ENCODE results near the gene ADARB2. TPM values are rescaled to one million over a fixed set of nuclear protein-coding genes. Genes with fewer than 3 reads are reported as not detected.
"Not testable (repeated sequence)": the region's sequence is repeated elsewhere in the genome, so short reads cannot be mapped to it uniquely, and the experiment has no call there.

ADARB2 gene
- total RNA-seq, 4 donors from 2014 or later = 0.80 to 4.9 (median 2.3) TPM

DNA sequence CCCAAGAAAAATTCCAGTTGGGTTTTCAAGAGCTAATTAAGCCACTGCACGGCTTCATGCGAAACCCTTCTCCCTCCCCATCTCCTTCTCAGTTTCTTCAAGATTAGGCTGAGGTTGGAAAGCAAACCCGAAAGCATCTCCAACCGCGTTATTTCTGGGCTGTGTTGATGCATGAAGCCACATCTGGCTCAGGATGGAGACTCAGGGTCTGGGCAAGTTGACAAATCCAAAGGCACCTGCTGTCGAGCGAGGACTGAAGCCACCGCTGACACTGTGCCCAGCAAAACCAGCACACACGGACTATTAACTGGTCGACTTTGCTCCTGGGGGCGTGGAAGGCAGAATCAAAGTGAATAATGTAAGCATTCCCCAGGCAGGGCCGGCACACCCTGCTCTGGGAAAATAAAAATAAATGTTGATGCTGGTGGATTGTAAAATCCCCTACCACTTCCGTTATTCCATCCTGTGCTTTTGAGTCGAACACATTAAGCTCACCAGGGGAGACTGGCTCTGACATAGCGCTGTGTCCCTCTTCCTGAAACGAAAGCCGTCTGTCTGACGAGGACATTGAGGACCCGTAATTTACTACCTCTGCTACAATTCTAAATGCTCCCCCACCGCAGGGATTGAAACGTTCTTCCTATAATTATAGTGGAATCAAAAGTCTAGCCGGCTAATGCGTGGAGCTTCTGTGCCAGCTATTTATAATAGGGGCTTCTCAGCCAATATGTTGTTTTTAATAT lies 269.8 kb downstream of the ADARB2 start:
- H3K36me3 ChIP-seq = no peaks in the 10 kb centered on the region
- no peak overlapping the region for H3K27ac ChIP-seq
- no peaks in the 10 kb centered on the region for H3K4me1 ChIP-seq
- intact Hi-C loops (cut with DNase I; ENCODE audit: low total_unique reads) (no loop called here), in situ Hi-C loops (cut with MboI; ENCODE audit: low pct_ligation_motif_present in 1 of 4, low pct_unique_long_range_greater_than_20kb in 1 of 4, low sequenced_read_pairs in 3 of 4) (no loop called here)
- 37 to 64% methylated on average over 12 to 23 of the region's 23 CpGs for WGBS, 2 donors (ENCODE audit: low coverage in 1 of 2)
- no peak for DNase-seq
- H3K4me3 ChIP-seq = no peak overlapping the region
- no peaks in the 10 kb centered on the region for H3K9me3 ChIP-seq
- no peak for TF ChIP-seq CTCF (IDR thresholded peaks at IDR 0.05)
- TF ChIP-seq POLR2A (IDR thresholded peaks at IDR 0.05) = no peak
- TF ChIP-seq EP300 (IDR thresholded peaks at IDR 0.05; ENCODE audit: low read depth) = no peak
- no peak for TF ChIP-seq POLR2AphosphoS5 (IDR thresholded peaks at IDR 0.05)
- no peaks in the 10 kb centered on the region for H3K27me3 ChIP-seq

GRCh38 chr10:1465993-1466764 lies 271.1 kb downstream of the ADARB2 start:
- H3K4me3 ChIP-seq = no peak overlapping the region
- H3K4me1 ChIP-seq = no peaks in the 10 kb centered on the region
- DNase-seq = no peak
- H3K27me3 ChIP-seq = no peaks in the 10 kb centered on the region
- intact Hi-C loops (cut with DNase I; ENCODE audit: low total_unique reads) (no loop called here), in situ Hi-C loops (cut with MboI; ENCODE audit: low pct_ligation_motif_present in 1 of 4, low pct_unique_long_range_greater_than_20kb in 1 of 4, low sequenced_read_pairs in 3 of 4) (no loop called here)
- no peaks in the 10 kb centered on the region for H3K36me3 ChIP-seq
- no peaks in the 10 kb centered on the region for H3K9me3 ChIP-seq
- no peak for TF ChIP-seq POLR2A (IDR thresholded peaks at IDR 0.05)
- no peak for TF ChIP-seq CTCF (IDR thresholded peaks at IDR 0.05)
- TF ChIP-seq POLR2AphosphoS5 (IDR thresholded peaks at IDR 0.05) = no peak
- TF ChIP-seq EP300 (IDR thresholded peaks at IDR 0.05; ENCODE audit: low read depth) = no peak
- 52 to 74% methylated on average over 5 to 19 of the region's 19 CpGs for WGBS, 2 donors (ENCODE audit: low coverage in 1 of 2)
- H3K27ac ChIP-seq = no peak overlapping the region

DNA sequence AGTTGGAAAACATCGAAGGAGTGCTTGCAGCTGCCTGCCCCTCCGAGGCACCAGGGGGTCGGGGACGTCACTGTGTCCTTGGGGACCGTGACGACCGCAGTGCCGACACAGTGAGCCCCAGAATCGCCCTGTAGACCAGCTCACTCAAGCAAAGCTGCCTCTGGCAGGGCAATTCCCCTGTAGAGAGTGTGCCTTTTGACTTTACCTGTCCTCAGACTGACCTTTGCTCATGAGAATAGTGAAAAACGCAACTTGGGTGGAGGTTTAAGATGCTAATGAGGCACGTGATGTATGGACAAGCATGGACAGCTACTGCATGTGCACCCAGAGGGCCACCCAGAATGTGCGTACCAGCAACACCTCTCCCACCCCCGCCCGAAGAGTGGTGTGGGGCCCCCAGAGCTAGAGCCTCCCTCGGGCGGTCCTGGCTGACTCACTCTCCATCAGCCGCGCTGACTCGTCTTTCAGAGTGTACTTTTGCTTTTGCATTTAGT lies 271.9 kb downstream of the ADARB2 start:
- no peak for DNase-seq
- no peak for TF ChIP-seq CTCF (IDR thresholded peaks at IDR 0.05)
- no peak for TF ChIP-seq POLR2A (IDR thresholded peaks at IDR 0.05)
- no peak for TF ChIP-seq EP300 (IDR thresholded peaks at IDR 0.05; ENCODE audit: low read depth)
- no peak for TF ChIP-seq POLR2AphosphoS5 (IDR thresholded peaks at IDR 0.05)
- H3K4me1 ChIP-seq = no peaks in the 10 kb centered on the region
- no peaks in the 10 kb centered on the region for H3K36me3 ChIP-seq
- in situ Hi-C loops (cut with MboI; ENCODE audit: low pct_ligation_motif_present in 1 of 4, low pct_unique_long_range_greater_than_20kb in 1 of 4, low sequenced_read_pairs in 3 of 4) = no loop called here
- H3K27me3 ChIP-seq = no peaks in the 10 kb centered on the region
- 51 to 80% methylated on average over 1 to 18 of the region's 19 CpGs for WGBS, 2 donors (ENCODE audit: low coverage in 1 of 2)
- no peak overlapping the region for H3K27ac ChIP-seq
- no peaks in the 10 kb centered on the region for H3K9me3 ChIP-seq
- H3K4me3 ChIP-seq = no peak overlapping the region
- intact Hi-C loops (cut with DNase I; ENCODE audit: low total_unique reads) = no loop called here

- 53% methylated on average over 17 of the region's 17 CpGs; no CpG with 5 or more reads in 1 of the 2 donors for WGBS, 2 donors (ENCODE audit: low coverage in 1 of 2)
- no peak for TF ChIP-seq EP300 (IDR thresholded peaks at IDR 0.05; ENCODE audit: low read depth)
- no peak for TF ChIP-seq POLR2A (IDR thresholded peaks at IDR 0.05)
- no peak for TF ChIP-seq POLR2AphosphoS5 (IDR thresholded peaks at IDR 0.05)
- TF ChIP-seq CTCF (IDR thresholded peaks at IDR 0.05) = no peak
- H3K4me1 ChIP-seq = no peaks in the 10 kb centered on the region
- intact Hi-C loops (cut with DNase I; ENCODE audit: low total_unique reads) (no loop called here), in situ Hi-C loops (cut with MboI; ENCODE audit: low pct_ligation_motif_present in 1 of 4, low pct_unique_long_range_greater_than_20kb in 1 of 4, low sequenced_read_pairs in 3 of 4) (no loop called here)
- no peaks in the 10 kb centered on the region for H3K36me3 ChIP-seq
- no peaks in the 10 kb centered on the region for H3K27me3 ChIP-seq
- no peak overlapping the region for H3K27ac ChIP-seq
- no peaks in the 10 kb centered on the region for H3K9me3 ChIP-seq
- no peak overlapping the region for H3K4me3 ChIP-seq
- no peak for DNase-seq
Measured at GRCh38 chr10:1464881-1465417, 272.4 kb downstream of the ADARB2 start.

GRCh38 chr10:1463971-1464370 lies 273.4 kb downstream of the ADARB2 start:
- DNase-seq; H3K4me1 ChIP-seq; in situ Hi-C loops (cut with MboI; ENCODE audit: low pct_ligation_motif_present in 1 of 4, low pct_unique_long_range_greater_than_20kb in 1 of 4, low sequenced_read_pairs in 3 of 4); H3K27me3 ChIP-seq; H3K9me3 ChIP-seq; H3K36me3 ChIP-seq; H3K4me3 ChIP-seq; intact Hi-C loops (cut with DNase I; ENCODE audit: low total_unique reads); H3K27ac ChIP-seq: not testable (repeated sequence)
- WGBS, 2 donors (ENCODE audit: low coverage in 1 of 2) = 67 to 76% methylated on average over 8 of the region's 26 CpGs
